Ovary (tissue), 3 donors: ENCODE results near the gene KIAA1614.

ENCODE experiments used
- CTCF ChIP-seq, 3 donors: fragments of 450-650 bp in 2 of 3; fragments of 200-600 bp in 1 of 3; IDR thresholded peaks; one replicate each; pipeline versions ENCODE4 v1.5.1 to v1.8.0; 2016 to 2022; ENCODE audit warnings: antibody characterized with exemption in 3 of 3, mild to moderate bottlenecking in 1 of 3
- EP300 ChIP-seq: sonication (generic); formaldehyde crosslinking; IDR thresholded peaks from one replicate; pipeline ENCODE4 v1.6.1; 2017; ENCODE audit warnings: antibody characterized with exemption
- POLR2A ChIP-seq: fragments of 450-650 bp; IDR thresholded peaks from one replicate; pipeline ENCODE4 v1.6.1; 2017; ENCODE audit warnings: antibody characterized with exemption, mild to moderate bottlenecking, moderate library complexity
- donor health status: DM: no; HTN: no; CAD: no.

GRCh38 chr1:180971273-180971997, 58.7 kb downstream of the KIAA1614 start:
- TF ChIP-seq CTCF (IDR thresholded peaks at IDR 0.05) (no peak), EP300 (no peak), POLR2A (no peak)
